ENCODE data around the gene STKLD1.
A peak's percentile ranks its signal among the peaks of the same experiment; 100 is the strongest.
"Not testable (repeated sequence)": the region's sequence is repeated elsewhere in the genome, so short reads cannot be mapped to it uniquely, and the experiment has no call there.

The STKLD1 gene

DNA sequence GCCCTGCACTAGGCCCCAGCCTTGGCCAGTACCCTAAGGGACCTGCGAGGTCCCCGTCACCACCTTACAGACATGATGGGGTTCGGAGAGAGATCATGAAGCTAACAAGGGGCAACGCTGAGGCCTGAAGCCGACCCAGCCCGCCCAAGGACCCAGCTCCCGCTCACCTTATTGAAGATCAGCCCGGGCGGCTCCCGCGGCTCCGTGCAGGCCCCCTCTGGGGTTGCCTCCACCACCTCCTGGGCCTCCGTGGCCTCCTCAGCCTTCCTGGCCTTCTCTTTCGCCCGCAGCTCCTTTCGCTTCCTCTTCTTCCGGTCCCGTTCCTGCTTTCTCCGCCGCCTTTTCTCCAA is 43.8 kb upstream of the STKLD1 start:
- H3K4me3 ChIP-seq, result no peak overlapping the region
- H3K27ac ChIP-seq, result no peak overlapping the region
- DNase-seq (ENCODE audit: low spot score), result no peak
- TF ChIP-seq, protein P1, sequence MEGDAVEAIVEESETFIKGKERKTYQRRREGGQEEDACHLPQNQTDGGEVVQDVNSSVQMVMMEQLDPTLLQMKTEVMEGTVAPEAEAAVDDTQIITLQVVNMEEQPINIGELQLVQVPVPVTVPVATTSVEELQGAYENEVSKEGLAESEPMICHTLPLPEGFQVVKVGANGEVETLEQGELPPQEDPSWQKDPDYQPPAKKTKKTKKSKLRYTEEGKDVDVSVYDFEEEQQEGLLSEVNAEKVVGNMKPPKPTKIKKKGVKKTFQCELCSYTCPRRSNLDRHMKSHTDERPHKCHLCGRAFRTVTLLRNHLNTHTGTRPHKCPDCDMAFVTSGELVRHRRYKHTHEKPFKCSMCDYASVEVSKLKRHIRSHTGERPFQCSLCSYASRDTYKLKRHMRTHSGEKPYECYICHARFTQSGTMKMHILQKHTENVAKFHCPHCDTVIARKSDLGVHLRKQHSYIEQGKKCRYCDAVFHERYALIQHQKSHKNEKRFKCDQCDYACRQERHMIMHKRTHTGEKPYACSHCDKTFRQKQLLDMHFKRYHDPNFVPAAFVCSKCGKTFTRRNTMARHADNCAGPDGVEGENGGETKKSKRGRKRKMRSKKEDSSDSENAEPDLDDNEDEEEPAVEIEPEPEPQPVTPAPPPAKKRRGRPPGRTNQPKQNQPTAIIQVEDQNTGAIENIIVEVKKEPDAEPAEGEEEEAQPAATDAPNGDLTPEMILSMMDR (IDR thresholded peaks at IDR 0.05), result no peak

DNA sequence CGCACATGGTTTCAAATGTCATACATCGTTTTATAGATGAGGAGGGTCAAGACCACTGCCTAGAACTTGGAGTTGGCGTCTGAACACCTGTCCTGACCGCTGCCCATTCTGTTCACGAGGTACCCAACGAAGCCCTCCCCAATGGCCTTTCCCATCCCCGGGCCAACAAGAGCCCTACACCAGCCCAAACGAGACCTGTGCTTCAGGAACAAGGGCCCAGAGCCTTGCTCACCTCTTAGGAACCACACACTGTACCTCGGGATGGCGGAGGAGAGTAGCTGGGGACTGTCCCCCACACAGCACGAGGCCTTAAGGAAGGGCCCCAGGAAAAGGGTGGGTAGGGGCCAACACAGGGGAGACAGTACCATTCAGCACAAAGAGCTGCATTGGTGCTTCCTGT is 43.2 kb upstream of the STKLD1 start:
- TF ChIP-seq, protein P1 (IDR thresholded peaks at IDR 0.05), result no peak
- H3K27ac ChIP-seq, result no peak overlapping the region
- no peak overlapping the region for H3K4me3 ChIP-seq
- DNase-seq (ENCODE audit: low spot score), result no peak

DNA sequence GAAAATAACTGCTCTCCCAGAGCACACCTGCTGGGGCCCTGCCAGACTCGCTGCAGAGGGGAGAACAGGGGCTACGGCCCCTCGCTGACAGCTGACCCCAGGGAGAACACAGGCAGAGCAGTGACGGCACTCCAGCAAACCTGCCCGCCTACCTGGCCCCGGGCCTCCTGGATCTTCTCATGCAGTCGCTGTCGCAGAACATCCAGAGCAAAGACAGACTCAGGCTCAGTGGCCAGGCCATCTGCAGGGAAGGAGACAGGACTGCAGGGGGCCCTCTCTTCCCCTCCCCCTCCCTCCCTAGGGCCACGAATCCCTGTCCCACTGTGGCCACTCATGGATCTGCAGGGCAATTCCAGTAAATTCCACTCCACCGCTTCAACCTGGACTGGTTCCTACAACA is 42.6 kb upstream of the STKLD1 start:
- no peak overlapping the region for H3K27ac ChIP-seq
- TF ChIP-seq, protein P1 (IDR thresholded peaks at IDR 0.05), result no peak
- no peak for DNase-seq (ENCODE audit: low spot score)
- H3K4me3 ChIP-seq, result no peak overlapping the region

DNA sequence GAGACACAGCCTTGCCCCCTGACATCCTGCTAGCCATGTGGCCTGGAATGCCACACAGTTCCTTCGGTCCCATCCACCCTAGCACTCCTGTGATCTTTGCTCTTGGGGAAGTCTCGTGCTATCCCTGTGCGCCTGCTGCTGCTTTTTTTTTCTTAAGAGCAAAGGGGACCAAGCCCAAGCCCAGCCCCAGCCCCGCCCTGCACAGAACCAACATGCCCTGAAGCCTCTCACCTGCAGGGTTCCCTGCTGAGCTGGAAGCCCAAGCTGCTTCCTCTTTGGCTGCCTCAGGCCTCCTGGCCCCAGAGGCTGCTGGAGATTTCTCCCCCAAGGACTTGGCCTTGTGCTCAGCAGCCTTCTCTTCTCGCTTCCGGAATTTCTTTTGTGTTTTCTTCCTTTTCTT is 42.0 kb upstream of the STKLD1 start:
- DNase-seq (ENCODE audit: low spot score), result no peak
- no peak overlapping the region for H3K27ac ChIP-seq

DNA sequence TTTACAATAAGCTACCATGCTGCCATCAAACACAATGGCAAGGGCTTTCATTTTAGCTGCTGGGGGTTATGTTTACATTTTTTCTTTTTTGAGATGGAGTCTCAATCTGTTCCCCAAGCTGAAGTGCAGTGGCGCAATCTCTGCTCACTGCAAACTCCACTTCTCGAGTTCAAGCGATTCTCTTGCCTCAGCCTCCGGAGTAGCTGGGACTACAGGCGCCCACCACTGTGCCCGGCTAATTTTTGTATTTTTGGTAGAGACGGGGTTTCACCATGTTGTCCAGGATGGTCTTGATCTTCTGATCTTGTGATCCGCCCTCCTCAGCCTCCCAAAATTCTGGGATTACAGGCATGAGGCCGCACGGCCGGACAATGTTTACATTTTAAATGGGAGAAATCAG is 41.3 kb upstream of the STKLD1 start:
- peak overlapping the region; percentile 82 for H3K4me3 ChIP-seq
- H3K27ac ChIP-seq; DNase-seq (ENCODE audit: low spot score): not testable (repeated sequence)

More for the DNA sequence above, 42.0 kb upstream of the STKLD1 start:
- H3K4me3 ChIP-seq, result no peak overlapping the region
- TF ChIP-seq, protein P1 (IDR thresholded peaks at IDR 0.05), result no peak

DNA sequence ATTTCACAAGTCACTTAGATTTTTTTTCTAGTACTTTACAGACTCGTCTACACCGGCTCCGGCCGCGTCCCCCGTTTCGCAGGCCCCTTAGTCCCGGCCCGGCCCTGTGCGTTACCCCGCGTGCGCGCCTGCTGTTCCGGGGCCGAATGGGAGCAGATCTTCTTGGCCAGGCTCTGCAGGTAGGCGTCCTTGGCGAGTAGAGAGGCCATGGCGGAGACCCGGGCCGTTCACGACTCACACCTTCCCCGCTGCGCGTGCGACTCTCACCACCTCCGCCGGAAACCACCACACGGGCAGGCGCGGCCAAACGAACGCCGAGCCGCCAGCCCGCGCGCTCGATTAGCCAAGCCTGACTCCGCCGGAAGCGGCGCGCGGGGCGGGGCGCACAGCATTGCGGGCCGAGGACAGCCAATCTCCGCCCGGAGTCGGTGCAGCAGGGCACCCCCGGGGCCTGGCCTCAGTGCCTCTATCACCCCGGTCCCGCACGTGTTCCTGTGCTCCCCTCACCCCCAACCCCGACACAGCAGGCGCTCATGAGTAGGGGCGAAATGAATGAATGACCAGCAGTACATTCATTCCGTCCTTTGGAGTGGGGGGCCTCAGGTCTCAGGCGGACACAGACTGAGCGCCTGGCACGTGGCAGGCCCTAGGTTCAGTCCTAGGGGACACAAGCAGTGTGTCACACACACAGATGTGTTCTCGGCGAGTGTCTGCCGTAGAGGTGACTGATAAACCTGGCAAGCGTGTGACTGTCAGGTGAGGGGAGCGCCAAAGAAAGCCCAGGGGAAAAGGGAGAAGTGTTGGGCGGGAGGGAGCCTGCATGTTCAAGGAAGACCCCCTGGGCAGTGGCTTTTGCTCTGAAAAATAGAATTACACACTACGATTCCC is 40.0 kb upstream of the STKLD1 start, which contains the start of gene SURF6:
Gene SURF6 (minus strand): TSS at position 265 of the 888 bp plus-strand sequence. CDS start 56 bp downstream, at position 209.
- peak; percentile 89 for DNase-seq (ENCODE audit: low spot score)
- TF ChIP-seq, protein P1 (IDR thresholded peaks at IDR 0.05), result no peak
- peak within 1 kb of the TSS in 1 of 2 donors; percentile 80 for H3K27ac ChIP-seq
- H3K4me3 ChIP-seq, result peak within 1 kb of the TSS; percentile 82

DNA sequence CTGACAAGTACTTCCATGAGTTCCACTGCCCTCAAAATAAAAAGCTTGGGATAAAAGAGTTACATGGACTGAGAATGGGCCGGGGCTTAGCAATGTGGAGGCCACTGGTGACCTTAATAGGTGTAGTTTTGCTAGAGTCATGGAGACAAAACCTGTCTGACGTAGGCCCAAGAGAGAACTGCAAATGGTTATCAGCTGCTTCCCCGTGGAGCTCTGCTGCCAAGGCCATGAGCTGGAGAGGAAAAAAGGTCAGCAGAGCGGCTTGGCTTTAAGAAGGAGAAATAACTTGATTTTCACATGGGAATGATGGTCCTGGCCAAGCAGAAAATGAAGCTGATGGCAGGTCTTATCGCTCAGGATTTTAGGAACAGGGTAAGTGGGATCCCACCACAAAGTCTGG is 36.5 kb upstream of the STKLD1 start:
- TF ChIP-seq, protein P1 (IDR thresholded peaks at IDR 0.05), result no peak
- Histone ChIP-seq H3K4me3 (no peak overlapping the region), H3K27ac (peak overlapping the region in 1 of 2 donors; percentile 8)
- DNase-seq (ENCODE audit: low spot score), result no peak
